ENCODE data around the gene ACTR1B.
"Not testable (repeated sequence)": the region's sequence is repeated elsewhere in the genome, so short reads cannot be mapped to it uniquely, and the experiment has no call there.

ACTR1B gene

GRCh38 chr2:97657986-97658690, 5.7 kb downstream of the ACTR1B start:
- no peak for DNase-seq

GRCh38 chr2:97656905-97657587, 6.8 kb downstream of the ACTR1B start:
- no peak for DNase-seq

GRCh38 chr2:97656129-97656755, 7.6 kb downstream of the ACTR1B start:
- no peak for DNase-seq

GRCh38 chr2:97654791-97655190, 9.1 kb downstream of the ACTR1B start:
- DNase-seq: no peak

GRCh38 chr2:97654309-97654708, 9.5 kb downstream of the ACTR1B start:
- DNase-seq: no peak

- DNase-seq: no peak
Observed at GRCh38 chr2:97653874-97654273, 10.0 kb downstream of the ACTR1B start.

- DNase-seq: no peak
Observed at GRCh38 chr2:97653473-97653872, 10.4 kb downstream of the ACTR1B start.

- DNase-seq: no peak
Observed at GRCh38 chr2:97651114-97651513, 12.7 kb downstream of the ACTR1B start.

GRCh38 chr2:97646977-97647376, 16.9 kb downstream of the ACTR1B start:
- DNase-seq: no peak

GRCh38 chr2:97645695-97646629, 17.9 kb downstream of the ACTR1B start, which contains the start of gene COX5B:
Gene COX5B (plus strand): TSS chr2:97646062. CDS start chr2:97646087, 25 bp downstream.
- DNase-seq: peak; percentile 84

GRCh38 chr2:97645112-97645694, 18.6 kb downstream of the ACTR1B start:
- DNase-seq: peak; percentile 5

GRCh38 chr2:97644023-97644717, 19.7 kb downstream of the ACTR1B start:
- no peak for DNase-seq

- not testable (repeated sequence) for DNase-seq
Observed at GRCh38 chr2:97626049-97626430, 37.8 kb downstream of the ACTR1B start.

- not testable (repeated sequence) for DNase-seq
Observed at GRCh38 chr2:97625354-97626048, 38.3 kb downstream of the ACTR1B start.

- not testable (repeated sequence) for DNase-seq
Observed at GRCh38 chr2:97622976-97623375, 40.9 kb downstream of the ACTR1B start.

- DNase-seq: not testable (repeated sequence)
Observed at GRCh38 chr2:97620492-97620891, 43.4 kb downstream of the ACTR1B start.

- not testable (repeated sequence) for DNase-seq
Observed at GRCh38 chr2:97618939-97619827, 44.7 kb downstream of the ACTR1B start.

GRCh38 chr2:97617911-97618310, 45.9 kb downstream of the ACTR1B start:
- no peak for DNase-seq

- not testable (repeated sequence) for DNase-seq
Observed at GRCh38 chr2:97615746-97616145, 48.1 kb downstream of the ACTR1B start.

GRCh38 chr2:97611895-97612294, 51.9 kb downstream of the ACTR1B start:
- not testable (repeated sequence) for DNase-seq

Data from NCI-H748 treated with DMSO at 0.1 percent for 48 hours (cell line).